Activated CD4-positive, alpha-beta T cell treated with anti-CD3 and anti-CD28 coated beads, Interleukin-2, amount 50 U/mL, for 24 hours (primary cell): Measurements from ENCODE around the gene KRTAP2-2.
"Not testable (repeated sequence)": the region's sequence is repeated elsewhere in the genome, so short reads cannot be mapped to it uniquely, and the experiment has no call there.

Source experiments
- DNase-seq, 2 donors: peaks; one replicate each; pipeline ENCODE4 v3.0.0-alpha.2; 2020; ENCODE audit warnings: low read depth in 1 of 2, low spot score in 1 of 2

Gene KRTAP2-2

DNA sequence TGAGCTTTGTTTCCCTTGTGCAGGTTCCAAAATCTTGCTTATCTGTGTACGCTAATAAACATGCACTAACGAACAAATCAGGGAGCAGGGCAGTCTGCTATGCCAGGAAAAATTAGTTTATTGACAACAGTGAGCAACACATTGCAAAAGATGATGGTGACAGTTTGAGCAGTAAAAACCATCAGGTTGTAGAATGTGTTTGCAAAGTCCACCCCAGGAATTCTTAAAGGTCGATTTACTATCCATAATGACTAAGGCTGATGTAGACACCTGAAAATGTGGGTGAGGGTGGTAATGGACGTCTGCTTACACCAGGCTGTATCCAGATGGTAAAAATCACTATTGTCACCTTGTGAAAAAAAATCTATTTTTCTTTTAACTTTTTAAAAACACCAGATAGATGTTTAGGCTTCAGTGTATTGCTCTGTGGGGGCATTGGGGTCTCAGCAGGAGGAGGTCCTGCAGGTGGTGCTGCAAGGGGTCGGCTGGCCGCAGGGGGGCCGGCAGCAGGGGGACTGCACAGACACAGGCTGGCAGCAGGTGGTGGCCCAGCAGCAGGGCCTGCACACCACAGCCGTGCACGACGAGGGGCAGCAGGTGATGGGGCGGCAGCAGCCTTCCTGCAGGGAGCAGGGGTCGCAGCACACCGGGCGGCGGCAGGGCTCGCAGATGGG is 10.1 kb upstream of the KRTAP2-2 start:
- not testable (repeated sequence) for DNase-seq

DNA sequence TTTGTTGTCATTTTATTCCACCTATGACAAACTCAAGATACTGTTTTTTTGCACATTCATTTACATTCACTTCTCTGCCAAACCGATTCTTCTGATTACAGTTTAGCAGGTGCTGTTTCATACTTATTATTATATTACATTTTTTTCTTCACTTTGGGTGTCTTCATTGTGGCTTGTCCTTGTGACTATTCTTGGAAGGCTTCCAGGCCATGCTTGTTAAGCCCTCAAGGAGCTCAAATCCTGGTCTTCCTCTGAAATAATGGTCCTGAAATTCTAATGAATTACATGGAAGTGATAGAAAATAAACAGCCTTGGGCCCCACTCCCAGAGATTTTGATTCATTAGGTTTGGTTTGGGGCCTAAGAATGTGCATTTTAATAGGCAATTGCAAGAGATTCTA is 9.3 kb upstream of the KRTAP2-2 start:
- DNase-seq, result no peak

DNA sequence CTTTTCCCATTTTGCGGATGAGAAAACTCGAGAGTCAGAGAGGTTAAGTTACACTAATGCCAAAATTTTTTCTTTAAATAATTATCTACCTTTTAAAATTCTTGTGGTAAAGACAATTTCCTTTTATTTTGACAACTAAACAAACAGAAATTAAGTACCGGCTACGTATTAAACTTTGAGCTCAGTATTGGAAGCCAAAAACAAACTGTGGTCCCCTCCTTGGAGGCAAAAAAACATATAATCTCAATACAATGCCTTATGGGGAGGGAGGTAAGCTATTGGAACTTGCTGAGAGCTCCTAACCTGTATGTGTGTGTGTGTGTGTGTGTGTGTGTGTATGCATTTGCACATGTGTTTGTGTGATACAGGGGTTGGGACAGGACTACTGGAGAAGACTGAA is 8.4 kb upstream of the KRTAP2-2 start:
- DNase-seq, result no peak

DNA sequence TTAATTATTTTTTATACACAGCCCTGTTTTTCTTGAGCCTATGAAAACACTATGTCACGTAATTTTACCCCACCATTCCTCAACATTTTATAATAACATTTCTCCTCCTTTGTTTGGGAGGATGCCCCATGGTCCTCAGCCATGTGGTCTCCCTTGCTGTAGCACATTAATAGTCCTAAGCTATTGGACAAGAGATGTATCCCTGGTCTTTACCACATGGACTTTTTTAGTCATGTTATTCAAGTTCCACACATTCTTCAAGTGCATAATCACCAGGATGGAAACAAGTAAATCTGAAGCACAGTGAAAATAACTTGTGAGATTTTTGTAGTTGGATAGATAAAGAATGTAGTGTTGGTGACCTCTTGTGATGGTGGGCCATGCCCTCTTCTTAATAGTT is 6.9 kb upstream of the KRTAP2-2 start:
- no peak for DNase-seq

DNA sequence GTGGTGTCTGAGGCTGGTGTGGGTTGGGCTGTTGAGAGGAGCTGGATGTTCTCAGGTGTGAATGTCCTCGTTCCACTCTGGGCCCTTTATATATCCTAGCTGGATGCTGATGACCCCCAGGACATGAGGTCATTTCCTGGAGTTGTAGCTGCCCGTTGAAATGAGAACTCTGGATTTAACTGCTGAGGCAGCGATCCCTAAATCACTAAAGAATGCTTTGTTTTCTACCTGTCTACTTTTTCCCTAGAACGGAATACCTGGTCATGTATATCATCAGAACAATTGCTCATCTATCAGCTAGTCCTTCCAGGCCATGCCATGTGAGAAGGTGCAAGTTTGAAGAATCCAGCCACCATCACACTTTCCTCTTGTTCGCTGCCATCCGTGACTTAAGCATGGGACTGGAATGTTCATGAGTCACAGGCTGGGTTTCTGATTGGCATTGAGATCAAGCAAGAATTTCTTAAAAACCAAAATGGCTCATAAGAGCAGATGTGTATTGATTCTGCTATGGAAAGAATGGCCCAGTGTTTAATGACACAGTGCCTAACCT is 5.1 kb upstream of the KRTAP2-2 start, which contains the start of gene KRTAP2-3:
Gene KRTAP2-3, minus strand, starts transcription at position 63 of the 553 bp plus-strand sequence. CDS start 64 bp downstream, outside the sequence.
- no peak for DNase-seq

DNA sequence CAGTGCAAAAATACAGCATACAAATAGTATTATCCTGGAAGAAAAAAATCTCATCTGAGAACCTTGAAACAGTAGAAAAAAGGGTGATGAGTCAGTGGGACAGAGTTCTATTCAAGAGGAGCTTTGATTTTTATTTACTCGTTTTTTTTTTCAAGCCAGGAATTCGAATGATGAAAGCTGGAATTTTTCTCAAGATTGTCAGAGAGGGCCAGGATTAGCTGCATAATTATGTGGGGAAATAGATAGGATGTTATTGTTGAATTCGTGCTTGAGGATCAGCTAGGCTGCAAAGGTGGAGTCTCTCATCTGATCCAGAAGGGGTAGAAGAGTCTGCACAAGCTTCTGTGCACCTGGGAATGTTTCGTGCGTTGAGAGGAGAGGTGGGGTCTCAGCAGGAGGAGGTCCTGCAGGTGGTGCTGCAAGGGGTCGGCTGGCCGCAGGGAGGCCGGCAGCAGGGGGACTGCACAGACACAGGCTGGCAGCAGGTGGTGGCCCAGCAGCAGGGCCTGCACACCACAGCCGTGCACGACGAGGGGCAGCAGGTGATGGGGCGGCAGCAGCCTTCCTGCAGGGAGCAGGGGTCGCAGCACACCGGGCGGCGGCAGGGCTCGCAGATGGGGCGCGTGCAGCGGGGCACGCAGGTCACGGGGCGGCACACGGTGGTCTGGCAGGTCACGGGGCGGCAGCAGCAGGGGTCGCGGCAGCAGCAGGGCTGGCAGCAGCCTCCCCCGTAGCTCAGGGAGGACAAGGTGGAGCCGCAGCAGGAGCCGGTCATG is 4.4 kb upstream of the KRTAP2-2 start:
- not testable (repeated sequence) for DNase-seq

DNA sequence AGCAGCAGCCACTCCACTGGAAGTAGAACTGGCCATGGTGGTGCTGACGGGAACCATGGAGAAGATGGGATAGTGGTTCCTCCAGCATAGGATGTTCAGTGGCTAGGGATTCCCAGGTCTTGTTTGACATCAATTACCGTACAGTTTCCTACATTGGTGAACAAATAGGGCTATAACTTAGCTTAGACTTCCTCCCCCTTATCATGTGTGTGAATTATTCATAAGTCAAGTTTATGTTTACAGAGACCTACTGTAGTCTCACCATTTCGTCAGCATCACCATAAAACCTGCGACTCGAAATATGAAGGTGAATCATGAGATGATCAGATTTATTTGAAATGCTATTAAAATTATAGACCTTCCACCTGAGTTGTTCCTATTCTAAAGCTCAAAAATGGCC is 3.7 kb upstream of the KRTAP2-2 start:
- no peak for DNase-seq

DNA sequence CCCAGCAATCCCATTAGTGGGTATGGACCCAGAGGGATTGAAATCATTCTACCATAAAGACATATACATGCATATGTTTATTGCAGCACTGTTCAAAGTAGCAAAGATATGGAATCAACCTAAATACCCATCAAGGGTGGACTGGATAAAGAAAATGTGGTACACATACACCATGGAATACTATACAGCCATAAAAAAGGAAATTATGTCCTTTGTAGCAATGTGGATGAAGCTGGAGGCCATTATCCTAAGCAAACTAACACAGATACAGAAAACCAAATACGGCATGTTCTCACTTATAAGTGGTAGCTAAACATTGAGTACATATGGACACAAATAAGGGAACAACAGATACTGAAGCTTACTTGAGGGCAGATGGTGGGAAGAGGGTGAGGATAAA is 2.5 kb upstream of the KRTAP2-2 start:
- DNase-seq, result no peak

DNA sequence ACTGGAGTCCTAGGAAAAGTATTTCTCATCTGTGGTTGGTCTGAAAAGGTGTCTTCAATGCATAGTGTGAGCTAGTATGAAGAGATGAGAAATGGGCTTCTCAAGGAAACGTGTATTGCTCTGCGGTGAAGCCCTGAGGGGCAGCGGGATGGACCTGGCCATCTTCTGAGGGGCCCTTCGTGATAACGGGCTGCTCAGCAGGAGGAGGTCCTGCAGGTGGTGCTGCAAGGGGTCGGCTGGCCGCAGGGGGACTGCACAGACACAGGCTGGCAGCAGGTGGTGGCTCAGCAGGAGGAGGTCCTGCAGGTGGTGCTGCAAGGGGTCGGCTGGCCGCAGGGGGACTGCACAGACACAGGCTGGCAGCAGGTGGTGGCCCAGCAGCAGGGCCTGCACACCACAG is 474 bp downstream of the KRTAP2-2 start:
- not testable (repeated sequence) for DNase-seq

DNA sequence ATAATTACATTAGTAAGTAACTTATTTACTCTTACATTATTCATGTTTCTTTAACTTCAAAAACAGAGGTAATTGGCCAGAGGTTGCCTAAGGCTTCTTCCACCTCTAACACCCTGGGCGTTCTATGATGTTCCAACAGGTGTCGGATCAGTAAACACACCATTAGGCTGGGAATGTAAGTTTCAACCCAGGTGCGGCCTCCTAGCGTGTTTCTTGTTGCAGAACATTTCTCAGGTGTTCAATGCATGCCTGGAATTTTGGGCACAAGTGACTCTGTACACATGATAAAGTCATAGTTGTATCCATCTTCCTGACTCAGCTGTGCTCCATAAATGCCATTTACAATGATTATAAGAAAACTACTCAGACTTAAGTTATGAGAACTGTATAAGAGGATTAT is 1.0 kb downstream of the KRTAP2-2 start:
- no peak for DNase-seq

DNA sequence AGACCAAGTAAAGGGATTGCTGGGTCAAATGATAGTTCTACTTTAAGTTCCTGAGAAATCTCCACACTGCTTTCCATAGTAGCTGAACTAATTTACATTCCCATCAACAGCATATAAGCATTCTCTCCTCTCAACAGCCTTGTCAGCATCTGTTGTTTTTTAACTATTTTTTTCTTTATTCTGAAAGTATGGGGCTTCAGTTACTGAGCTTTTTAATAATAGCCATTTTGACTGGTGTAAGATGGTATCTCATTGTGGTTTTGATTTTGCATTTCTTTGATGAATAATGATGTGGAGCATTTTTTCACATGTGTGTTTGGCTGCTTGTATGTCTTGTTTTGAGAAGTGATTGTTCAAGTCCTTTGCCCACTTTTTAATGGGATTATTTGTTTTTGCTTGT is 2.5 kb downstream of the KRTAP2-2 start:
- DNase-seq, result no peak

DNA sequence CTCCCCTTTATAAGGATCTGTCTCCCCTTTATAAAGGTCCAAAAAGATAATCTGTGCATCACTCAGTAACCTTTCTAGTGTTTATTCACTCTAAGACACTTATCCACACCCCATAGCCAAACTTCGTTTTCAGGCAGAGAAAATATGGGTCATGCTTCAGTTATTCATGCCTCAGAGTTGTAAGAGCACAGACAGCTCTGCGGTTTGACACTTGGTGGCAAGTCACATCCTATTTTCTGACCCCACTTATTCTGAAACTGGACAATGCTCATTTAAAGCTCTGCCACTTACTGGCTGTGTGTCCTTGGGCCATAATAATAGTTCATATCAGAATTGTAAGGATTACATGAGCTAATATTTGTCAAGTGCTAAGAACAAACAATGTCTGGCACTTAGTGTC is 5.9 kb downstream of the KRTAP2-2 start:
- DNase-seq, result no peak

DNA sequence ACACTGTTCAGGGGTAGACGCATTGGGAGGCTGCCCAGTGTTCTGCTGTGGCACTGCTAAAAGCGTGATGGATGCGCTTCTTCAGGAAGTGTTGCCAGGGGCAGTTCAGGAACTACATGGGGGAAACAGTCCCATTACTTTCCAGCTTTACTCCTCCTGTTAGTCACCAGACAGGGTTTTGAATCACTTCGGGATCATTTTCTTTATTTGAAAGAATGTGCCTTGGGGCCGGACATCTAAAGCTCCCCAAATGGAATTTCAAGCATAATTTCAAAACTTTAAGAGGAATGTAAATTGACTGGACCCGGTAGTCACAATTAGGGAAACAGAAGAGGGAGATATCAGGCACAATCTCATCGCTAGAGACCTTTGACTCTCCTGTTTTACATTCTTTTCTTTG is 6.6 kb downstream of the KRTAP2-2 start:
- DNase-seq, result no peak

DNA sequence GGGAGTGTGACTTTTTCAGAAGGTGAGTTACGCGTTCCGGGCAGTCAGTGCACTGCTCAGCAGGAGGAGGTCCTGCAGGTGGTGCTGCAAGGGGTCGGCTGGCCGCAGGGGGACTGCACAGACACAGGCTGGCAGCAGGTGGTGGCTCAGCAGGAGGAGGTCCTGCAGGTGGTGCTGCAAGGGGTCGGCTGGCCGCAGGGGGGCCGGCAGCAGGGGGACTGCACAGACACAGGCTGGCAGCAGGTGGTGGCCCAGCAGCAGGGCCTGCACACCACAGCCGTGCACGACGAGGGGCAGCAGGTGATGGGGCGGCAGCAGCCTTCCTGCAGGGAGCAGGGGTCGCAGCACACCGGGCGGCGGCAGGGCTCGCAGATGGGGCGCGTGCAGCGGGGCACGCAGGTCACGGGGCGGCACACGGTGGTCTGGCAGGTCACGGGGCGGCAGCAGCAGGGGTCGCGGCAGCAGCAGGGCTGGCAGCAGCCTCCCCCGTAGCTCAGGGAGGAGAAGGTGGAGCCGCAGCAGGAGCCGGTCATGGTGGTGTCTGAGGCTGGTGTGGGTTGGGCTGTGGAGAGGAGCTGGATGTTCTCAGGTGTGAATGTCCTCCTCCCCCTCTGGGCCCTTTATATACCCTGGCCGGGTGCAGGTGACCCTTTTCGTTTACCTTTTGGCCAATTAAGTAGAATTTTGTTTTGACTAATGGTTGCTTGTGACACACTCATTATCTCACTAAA is 8.1 kb downstream of the KRTAP2-2 start, which contains the start of gene KRTAP2-1:
Gene KRTAP2-1, minus strand, starts transcription at position 582 of the 731 bp plus-strand sequence. Its CDS starts 49 bp downstream, at position 533.
- DNase-seq, result not testable (repeated sequence)

DNA sequence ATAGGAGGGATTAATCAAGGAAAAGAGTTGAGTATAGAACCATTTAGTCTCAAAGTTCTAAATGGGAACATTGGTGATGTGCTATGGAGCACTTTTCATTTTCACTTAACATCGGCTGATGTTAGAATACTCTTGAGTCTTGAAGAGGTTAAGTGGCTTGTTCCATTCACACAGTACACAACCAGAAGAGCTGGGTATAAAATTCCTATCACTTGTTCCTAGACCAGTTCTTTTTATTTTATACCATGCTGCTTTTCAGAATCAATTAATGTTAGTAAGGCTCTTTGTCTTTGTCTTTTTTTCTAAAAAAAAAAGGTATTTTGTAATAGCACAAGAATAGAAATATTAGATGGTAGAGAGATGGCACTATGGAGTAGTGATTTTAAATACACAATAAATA is 12.1 kb downstream of the KRTAP2-2 start:
- DNase-seq, result no peak

DNA sequence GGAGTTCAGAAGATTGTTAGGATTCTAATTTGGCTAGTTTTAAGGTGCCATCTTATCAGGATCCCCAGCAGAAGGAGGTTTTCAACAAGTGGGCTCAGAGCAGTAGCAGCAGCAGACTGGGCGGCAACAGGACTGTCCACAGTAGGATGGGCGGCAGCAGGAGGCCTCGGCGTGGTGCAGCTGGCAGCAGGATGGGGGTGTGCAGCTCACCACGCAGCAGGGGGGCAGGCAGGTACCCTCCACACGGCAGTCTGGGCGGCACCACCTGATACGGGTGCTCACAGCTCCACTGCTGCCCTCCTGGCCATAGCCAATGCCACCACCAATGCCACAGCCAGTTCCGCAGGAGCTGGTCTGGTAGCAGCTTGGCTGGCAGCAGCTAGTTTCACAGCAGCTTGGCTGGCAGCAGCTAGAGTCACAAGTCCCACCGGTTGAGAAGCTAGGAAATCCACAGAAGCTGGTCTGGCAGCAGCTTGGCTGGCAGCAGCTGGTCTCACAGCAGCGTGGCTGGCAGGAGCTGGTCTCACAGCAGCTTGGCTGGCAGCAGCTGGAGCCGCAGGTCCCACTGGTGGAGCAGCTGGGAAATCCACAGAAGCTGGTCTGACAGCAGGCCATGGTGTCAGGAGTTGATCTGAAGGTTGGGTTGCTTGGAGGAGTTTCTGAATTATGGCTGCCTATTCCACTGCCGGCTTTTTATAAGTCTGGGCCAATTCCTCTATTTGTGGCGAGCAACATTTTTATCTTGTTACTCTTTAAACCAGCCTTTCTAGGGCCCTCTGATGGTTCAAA is 14.1 kb downstream of the KRTAP2-2 start, which contains the start of gene KRTAP1-1:
Gene KRTAP1-1, minus strand, starts transcription at position 668 of the 789 bp plus-strand sequence. Its CDS starts 53 bp downstream, at position 615.
- not testable (repeated sequence) for DNase-seq

DNA sequence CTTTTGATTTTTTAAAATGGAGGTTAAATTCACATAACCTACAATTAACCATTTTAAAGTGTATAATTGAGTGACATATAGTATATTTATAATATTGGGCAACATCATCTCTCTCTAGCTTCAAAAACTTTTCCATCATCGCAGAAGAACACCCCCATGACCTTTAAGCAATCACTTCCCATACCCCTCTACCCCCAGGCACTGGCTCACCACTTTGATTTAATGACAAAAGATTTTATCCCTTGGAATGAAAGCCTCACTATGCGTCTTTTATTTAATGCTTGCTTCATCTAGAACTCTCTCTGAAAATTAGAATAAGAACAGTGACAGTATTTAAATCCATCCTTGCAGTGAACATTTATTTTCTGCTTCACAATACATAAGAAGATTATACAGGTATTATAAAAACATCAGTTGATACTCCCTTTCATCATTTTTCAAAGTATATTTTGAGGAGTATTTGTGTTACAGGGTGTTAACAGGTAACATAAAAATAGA is 17.1 kb downstream of the KRTAP2-2 start:
- no peak for DNase-seq

DNA sequence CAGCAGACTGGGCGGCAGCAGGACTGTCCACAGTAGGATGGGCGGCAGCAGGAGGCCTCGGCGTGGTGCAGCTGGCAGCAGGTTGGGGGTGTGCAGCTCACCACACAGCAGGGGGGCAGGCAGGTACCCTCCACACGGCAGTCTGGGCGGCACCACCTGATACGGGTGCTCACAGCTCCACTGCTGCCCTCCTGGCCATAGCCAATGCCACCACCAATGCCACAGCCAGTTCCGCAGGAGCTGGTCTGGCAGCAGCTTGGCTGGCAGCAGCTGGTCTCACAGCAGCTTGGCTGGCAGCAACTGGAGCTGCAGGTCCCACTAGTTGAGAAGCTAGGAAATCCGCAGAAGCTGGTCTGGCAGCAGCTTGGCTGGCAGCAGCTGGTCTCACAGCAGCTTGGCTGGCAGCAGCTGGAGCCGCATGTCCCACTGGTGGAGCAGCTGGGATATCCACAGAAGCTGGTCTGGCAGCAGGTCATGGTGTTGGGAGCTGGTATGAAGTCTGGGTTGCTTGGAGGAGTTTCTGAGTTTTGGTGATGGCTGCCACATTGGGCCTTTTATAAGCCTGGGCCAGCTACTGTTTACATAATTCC is 20.6 kb downstream of the KRTAP2-2 start, which contains the start of gene KRTAP1-3:
Gene KRTAP1-3, minus strand, starts transcription at position 529 of the 590 bp plus-strand sequence. Its CDS starts 53 bp downstream, at position 476.
- not testable (repeated sequence) for DNase-seq

DNA sequence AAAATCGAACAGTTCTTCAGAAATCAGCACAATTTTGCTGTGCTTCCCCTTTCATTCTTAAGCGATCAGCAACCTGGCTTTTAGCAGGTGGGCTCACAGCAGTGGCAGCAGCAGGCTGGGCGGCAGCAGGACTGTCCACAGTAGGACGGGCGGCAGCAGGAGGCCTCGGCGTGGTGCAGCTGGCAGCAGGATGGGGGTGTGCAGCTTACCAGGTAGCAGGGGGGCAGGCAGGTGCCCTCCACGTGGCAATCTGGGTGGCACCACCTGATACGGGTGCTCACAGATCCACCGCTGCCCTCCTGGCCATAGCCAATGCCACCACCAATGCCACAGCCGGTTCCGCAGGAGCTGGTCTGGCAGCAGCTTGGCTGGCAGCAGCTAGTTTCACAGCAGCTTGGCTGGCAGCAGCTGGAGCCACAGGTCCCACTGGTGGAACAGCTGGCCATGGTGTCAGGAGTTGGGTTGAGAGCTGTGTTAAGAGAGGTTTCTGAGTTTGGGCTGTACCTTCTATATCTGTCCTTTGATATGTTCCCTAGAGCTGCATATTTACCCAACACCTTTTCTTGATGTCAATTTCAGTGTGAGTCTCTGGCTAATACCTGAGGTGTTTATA is 25.3 kb downstream of the KRTAP2-2 start, which contains the start of gene KRTAP1-4:
Gene KRTAP1-4, minus strand, starts transcription at position 563 of the 613 bp plus-strand sequence. Its CDS starts 117 bp downstream, at position 446.
- no peak for DNase-seq
